SK-N-SH (cell line): ENCODE measurements around the gene FCRL6. TPM values are rescaled to one million over a fixed set of nuclear protein-coding genes. Genes with fewer than 3 reads are reported as not detected.

Source experiments
- CTCF ChIA-PET: fragments of 300-600, 350-600 bp; formaldehyde crosslinking; extraction: SDS; loops from one replicate; lab custom pipeline; 2021; lab: Yijun Ruan, JAX
- POLR2A ChIA-PET: fragments of 350-600 bp; sonication (Branson Sonifier 250); formaldehyde crosslinking; extraction: SDS; loops from one replicate; lab custom pipeline; 2020; ENCODE audit warnings: antibody characterized with exemption, inconsistent platforms; lab: Yijun Ruan, JAX
- DNase-seq: peaks from one replicate; pipeline ENCODE4 v3.0.0; 2012
- H2AFZ ChIP-seq: fragments of 200-600 bp; sonication (generic); 2 replicates; pipeline ENCODE4 v1.8.1; 2016; ENCODE audit warnings: antibody characterized with exemption, mild to moderate bottlenecking, low read depth
- H3F3A ChIP-seq: fragments of 200-600 bp; sonication (generic); replicated peaks from 2 replicates; pipeline ENCODE3; 2016; ENCODE audit warnings: antibody characterized with exemption, mild to moderate bottlenecking; ENCODE audit not compliant: insufficient read depth
- H3K27ac ChIP-seq, 2 experiments: fragments of 200-500 bp in 1 of 2; fragments of 200-600 bp in 1 of 2; sonication (Bioruptor generic) in 1 of 2; sonication (generic), shearing (Covaris generic) in 1 of 2; 2 replicates each; pipeline versions ENCODE4 v1.5.1 to v1.6.1; 2014 to 2016; ENCODE audit warnings: low read depth in 2 of 2, inconsistent platforms in 1 of 2, low read length in 1 of 2, mild to moderate bottlenecking in 1 of 2, mixed read lengths in 1 of 2
- H3K27me3 ChIP-seq: fragments of 200-600 bp; sonication (generic), shearing (Covaris generic); 2 replicates; pipeline ENCODE4 v1.6.1; 2016; ENCODE audit warnings: mixed run types; ENCODE audit not compliant: insufficient read depth
- H3K36me3 ChIP-seq, 2 experiments: fragments of 200-500 bp in 1 of 2; fragments of 200-600 bp in 1 of 2; sonication (Bioruptor generic) in 1 of 2; sonication (generic) in 1 of 2; replicated peaks in 1 of 2; 2 replicates each; pipeline versions ENCODE3 to v1.5.1; 2014 to 2016; ENCODE audit warnings: low read length in 1 of 2, mild to moderate bottlenecking in 1 of 2; ENCODE audit not compliant: insufficient read depth in 2 of 2, control insufficient read depth in 1 of 2
- H3K4me1 ChIP-seq, 2 experiments: fragments of 200-500 bp in 1 of 2; fragments of 200-600 bp in 1 of 2; sonication (Bioruptor generic) in 1 of 2; sonication (generic), shearing (Covaris generic) in 1 of 2; 2 replicates each; pipeline versions ENCODE4 v1.5.1 to v1.6.1; 2014 to 2016; ENCODE audit warnings: low read depth in 1 of 2, low read length in 1 of 2, mixed run types in 1 of 2; ENCODE audit not compliant: insufficient read depth in 2 of 2, control insufficient read depth in 1 of 2
- H3K4me2 ChIP-seq: fragments of 200-600 bp; sonication (generic), shearing (Covaris generic); 2 replicates; pipeline ENCODE4 v1.6.1; 2017; ENCODE audit warnings: mixed run types
- H3K4me3 ChIP-seq, 2 experiments: fragments of 200-500 bp in 1 of 2; fragments of 200-600 bp in 1 of 2; sonication (Bioruptor generic) in 1 of 2; sonication (generic), shearing (Covaris generic) in 1 of 2; 2 replicates each; pipeline versions ENCODE4 v1.5.1 to v1.8.1; 2014 to 2016; ENCODE audit warnings: low read depth in 2 of 2, inconsistent platforms in 1 of 2, low read length in 1 of 2, mild to moderate bottlenecking in 1 of 2, mixed read lengths in 1 of 2, moderate library complexity in 1 of 2
- H3K79me2 ChIP-seq: fragments of 200-600 bp; sonication (generic); 2 replicates; pipeline ENCODE4 v1.8.1; 2017; ENCODE audit warnings: mild to moderate bottlenecking; ENCODE audit not compliant: insufficient read depth
- H3K9ac ChIP-seq: fragments of 200-600 bp; sonication (generic); 2 replicates; pipeline ENCODE4 v1.6.1; 2017; ENCODE audit warnings: mixed run types
- H3K9me2 ChIP-seq: fragments of 200-600 bp; sonication (generic); 2 replicates; pipeline ENCODE4 v1.6.1; 2017; ENCODE audit warnings: mixed run types
- H3K9me3 ChIP-seq: fragments of 200-600 bp; sonication (generic); 2 replicates; pipeline ENCODE4 v1.6.1; 2017; ENCODE audit warnings: mixed run types, mild to moderate bottlenecking, moderate library complexity
- H4K20me1 ChIP-seq: fragments of 200-600 bp; sonication (generic); 2 replicates; pipeline ENCODE4 v1.6.1; 2017; ENCODE audit warnings: mild to moderate bottlenecking, mixed run types; ENCODE audit not compliant: insufficient read depth
- CHD2 ChIP-seq: fragments of 150-350 bp; IDR thresholded peaks from 2 replicates; pipeline ENCODE4 v1.6.1; 2018; ENCODE audit warnings: low read length; ENCODE audit not compliant: partially characterized antibody
- EZH2phosphoT487 ChIP-seq: fragments of 200-600 bp; sonication (generic); IDR thresholded peaks from 2 replicates; pipeline ENCODE4 v1.6.1; 2017; ENCODE audit warnings: low read depth, mixed run types, mild to moderate bottlenecking, antibody characterized with exemption, moderate library complexity, borderline replicate concordance
- FOXJ3 ChIP-seq: sonication (generic); formaldehyde crosslinking; IDR thresholded peaks from 2 replicates; pipeline ENCODE4 v1.5.1; 2020; ENCODE audit warnings: mild to moderate bottlenecking, missing genetic modification reagents
- FOXM1 ChIP-seq: IDR thresholded peaks from 2 replicates; pipeline ENCODE4 v1.4.0; 2012; ENCODE audit warnings: low read depth, mild to moderate bottlenecking
- GATA2 ChIP-seq: sonication (generic); formaldehyde crosslinking; IDR thresholded peaks from 2 replicates; pipeline ENCODE4 v1.5.0; 2020; ENCODE audit warnings: mild to moderate bottlenecking, missing genetic modification reagents
- JUND ChIP-seq: IDR thresholded peaks from 2 replicates; pipeline ENCODE4 v1.4.0; 2012
- NRF1 ChIP-seq: IDR thresholded peaks from 2 replicates; pipeline ENCODE4 v1.6.1; 2012; ENCODE audit warnings: low read depth, mild to moderate bottlenecking, low read length
- POLR2AphosphoS5 ChIP-seq: IDR thresholded peaks from 2 replicates; pipeline ENCODE4 v1.6.1; 2012; ENCODE audit warnings: low read depth, low read length
- RAD21 ChIP-seq: IDR thresholded peaks from 2 replicates; pipeline ENCODE4 v1.6.1; 2012; ENCODE audit warnings: mild to moderate bottlenecking, low read length
- RXRA ChIP-seq: IDR thresholded peaks from 2 replicates; pipeline ENCODE4 v1.4.0; 2012; ENCODE audit warnings: low read depth, mild to moderate bottlenecking, borderline replicate concordance
- TEAD4 ChIP-seq: IDR thresholded peaks from 2 replicates; pipeline ENCODE4 v1.4.0; 2012; ENCODE audit warnings: mild to moderate bottlenecking, borderline replicate concordance; ENCODE audit not compliant: insufficient read depth
- WGBS: methylation state at CpG from one replicate; pipeline ENCODE4 v1.1.6; 2017; ENCODE audit warnings: low lambda C conversion rate; 5-methylcytosine and 5-hydroxymethylcytosine counted together
- polyA plus RNA-seq, 3 experiments: library from polyadenylated mRNA; depleted of rRNA; stranded (reverse); fragments of >200 nt; gene quantifications; 2 replicates each; pipeline ENCODE4 v1.2.3, GENCODE V29; 2012
- TF ChIP-seq, protein P1 (sequence below): fragments of 150-350 bp; IDR thresholded peaks from 2 replicates; pipeline ENCODE4 v1.6.1; 2017; ENCODE audit warnings: antibody characterized with exemption, low read length, low read depth, borderline replicate concordance
- TF ChIP-seq, protein P2 (sequence below): fragments of 200-600 bp; sonication (generic); IDR thresholded peaks from 2 replicates; pipeline ENCODE4 v1.6.1; 2017; ENCODE audit warnings: antibody characterized with exemption, mild to moderate bottlenecking, moderate library complexity

FCRL6 gene
- polyA plus RNA-seq, 1 of the 3 experiments (the other 2 are of a cell fraction): not detected

DNA sequence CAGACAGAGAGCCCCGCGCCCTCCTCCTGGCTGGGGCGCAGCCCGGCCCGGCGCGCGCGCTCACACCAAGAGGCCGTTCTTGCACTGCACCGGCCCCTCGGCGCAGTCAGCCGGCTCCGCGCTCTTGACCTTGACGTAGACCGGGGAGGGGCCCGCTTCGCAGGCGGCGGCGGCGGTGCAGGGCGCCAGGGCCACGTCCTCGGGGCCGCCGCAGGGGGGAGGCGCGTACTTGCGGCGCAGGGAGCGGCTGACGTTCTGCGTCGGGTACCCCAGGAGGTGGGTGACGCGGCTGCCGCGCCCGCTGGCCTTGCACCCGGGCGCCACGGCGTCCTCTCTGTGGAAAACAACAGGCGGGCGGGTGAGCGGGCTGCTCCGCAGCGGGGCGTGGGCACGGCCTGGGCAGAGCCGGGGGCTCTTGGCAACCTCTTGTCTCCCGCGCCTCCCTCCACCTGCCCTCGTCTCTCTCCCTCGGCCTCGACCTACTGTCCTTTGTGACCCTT lies 52.6 kb downstream of the FCRL6 start:
- H2AFZ ChIP-seq: peak overlapping the region; percentile 19
- peak; percentile 88 for DNase-seq
- CTCF ChIA-PET: interaction anchor here (0.8 to 1.9 kb wide), 3 partner anchors 33 to 38 kb away, joined by 3 to 7 read pairs (median 4); no protein-coding TSS in a partner anchor
- TF ChIP-seq GATA2 (CRISPR knock-in tag) (no peak), RXRA (no peak), JUND (no peak), POLR2AphosphoS5 (no peak), EZH2phosphoT487 (no peak), CHD2 (no peak)
- TF ChIP-seq, protein P1, sequence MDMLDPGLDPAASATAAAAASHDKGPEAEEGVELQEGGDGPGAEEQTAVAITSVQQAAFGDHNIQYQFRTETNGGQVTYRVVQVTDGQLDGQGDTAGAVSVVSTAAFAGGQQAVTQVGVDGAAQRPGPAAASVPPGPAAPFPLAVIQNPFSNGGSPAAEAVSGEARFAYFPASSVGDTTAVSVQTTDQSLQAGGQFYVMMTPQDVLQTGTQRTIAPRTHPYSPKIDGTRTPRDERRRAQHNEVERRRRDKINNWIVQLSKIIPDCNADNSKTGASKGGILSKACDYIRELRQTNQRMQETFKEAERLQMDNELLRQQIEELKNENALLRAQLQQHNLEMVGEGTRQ: no peak
- H3F3A ChIP-seq: peaks cover 14% of the 10 kb centered on the region
- H3K27ac ChIP-seq: peak overlapping the region in 1 of 2 experiments; percentile 56; a peak in 2 of 4 replicates
- H3K9ac ChIP-seq: peak overlapping the region; percentile 59
- POLR2A ChIA-PET: no interaction called here
- no peaks in the 10 kb centered on the region for H3K9me3 ChIP-seq
- H3K36me3 ChIP-seq: no peaks in the 10 kb centered on the region
- H3K27me3 ChIP-seq: no peaks in the 10 kb centered on the region
- no peaks in the 10 kb centered on the region for H3K9me2 ChIP-seq
- H3K4me1 ChIP-seq: peaks cover 6 to 10% of the 10 kb centered on the region in 2 experiments; a peak in 2 of 4 replicates
- WGBS: 58% methylated on average over 6 of the region's 59 CpGs
- no peaks in the 10 kb centered on the region for H3K79me2 ChIP-seq
- no peaks in the 10 kb centered on the region for H4K20me1 ChIP-seq
- H3K4me3 ChIP-seq: peak overlapping the region; percentile 36 to 49; a peak in 2 of 4 replicates
- peak overlapping the region; percentile 71 for H3K4me2 ChIP-seq

DNA sequence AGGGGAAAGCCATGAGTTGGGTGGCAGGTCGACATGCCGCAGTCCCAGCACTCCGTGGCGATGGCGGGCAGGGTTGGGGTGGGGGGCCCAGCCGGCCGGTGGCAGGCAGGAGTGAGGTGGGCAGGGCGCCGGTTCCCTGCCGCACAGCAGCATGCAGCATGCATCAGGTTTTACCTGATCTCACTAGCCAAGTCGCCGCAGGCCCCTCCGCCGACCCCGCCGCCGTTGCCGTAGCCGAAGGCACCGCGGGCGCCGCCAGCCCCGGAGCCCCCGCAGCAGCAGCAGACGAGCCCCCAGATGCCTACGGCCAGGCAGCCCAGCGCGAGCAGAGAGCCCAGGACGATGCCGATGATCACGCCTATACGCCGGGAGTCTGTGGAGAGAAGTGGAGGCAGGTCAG lies 53.5 kb downstream of the FCRL6 start:
- H3K79me2 ChIP-seq: no peaks in the 10 kb centered on the region
- no peaks in the 10 kb centered on the region for H3K9me2 ChIP-seq
- H3K4me2 ChIP-seq: no peak overlapping the region
- no peaks in the 10 kb centered on the region for H3K27me3 ChIP-seq
- TF ChIP-seq POLR2AphosphoS5: no peak
- no peak for TF ChIP-seq FOXM1
- TF ChIP-seq RXRA: no peak
- no peak for TF ChIP-seq NRF1
- TF ChIP-seq FOXJ3 (CRISPR knock-in tag): no peak
- TF ChIP-seq TEAD4: no peak
- peaks cover 10 to 15% of the 10 kb centered on the region in 2 experiments; a peak in 2 of 4 replicates for H3K4me1 ChIP-seq
- no peaks in the 10 kb centered on the region for H3K9me3 ChIP-seq
- H3K4me3 ChIP-seq: no peak overlapping the region
- no peak overlapping the region for H2AFZ ChIP-seq
- POLR2A ChIA-PET: no interaction called here
- H3K36me3 ChIP-seq: no peaks in the 10 kb centered on the region
- CTCF ChIA-PET: no interaction called here
- H3K27ac ChIP-seq: no peak overlapping the region
- 97% methylated on average over 20 of the region's 34 CpGs for WGBS
- H3F3A ChIP-seq: peaks cover 14% of the 10 kb centered on the region
- no peaks in the 10 kb centered on the region for H4K20me1 ChIP-seq
- DNase-seq: no peak
- H3K9ac ChIP-seq: no peak overlapping the region

DNA sequence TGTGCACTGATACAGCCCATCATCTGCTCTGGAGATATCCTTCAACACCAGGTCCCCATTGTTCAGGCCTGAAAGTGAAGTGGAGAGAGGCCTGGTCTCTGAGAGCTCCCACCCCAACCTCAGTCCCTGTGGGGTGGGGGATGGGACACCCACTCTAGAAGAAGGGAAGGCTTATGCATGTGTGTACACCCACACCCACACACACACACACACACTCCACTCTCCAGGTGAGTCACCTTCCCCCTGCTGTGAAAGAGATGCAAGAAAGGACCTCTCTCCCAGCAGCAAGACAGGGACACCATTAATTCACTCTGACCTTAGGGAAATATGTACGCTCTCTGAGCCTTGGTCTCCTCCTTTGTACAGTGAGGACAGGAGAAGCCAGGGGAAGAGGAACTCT lies 54.4 kb downstream of the FCRL6 start:
- WGBS: 100% methylated on average over 1 of the region's 1 CpG
- H3K36me3 ChIP-seq: no peaks in the 10 kb centered on the region
- POLR2A ChIA-PET: no interaction called here
- no peak overlapping the region for H3K4me2 ChIP-seq
- TF ChIP-seq FOXM1 (no peak), RXRA (no peak), RAD21 (no peak)
- TF ChIP-seq, protein P2, sequence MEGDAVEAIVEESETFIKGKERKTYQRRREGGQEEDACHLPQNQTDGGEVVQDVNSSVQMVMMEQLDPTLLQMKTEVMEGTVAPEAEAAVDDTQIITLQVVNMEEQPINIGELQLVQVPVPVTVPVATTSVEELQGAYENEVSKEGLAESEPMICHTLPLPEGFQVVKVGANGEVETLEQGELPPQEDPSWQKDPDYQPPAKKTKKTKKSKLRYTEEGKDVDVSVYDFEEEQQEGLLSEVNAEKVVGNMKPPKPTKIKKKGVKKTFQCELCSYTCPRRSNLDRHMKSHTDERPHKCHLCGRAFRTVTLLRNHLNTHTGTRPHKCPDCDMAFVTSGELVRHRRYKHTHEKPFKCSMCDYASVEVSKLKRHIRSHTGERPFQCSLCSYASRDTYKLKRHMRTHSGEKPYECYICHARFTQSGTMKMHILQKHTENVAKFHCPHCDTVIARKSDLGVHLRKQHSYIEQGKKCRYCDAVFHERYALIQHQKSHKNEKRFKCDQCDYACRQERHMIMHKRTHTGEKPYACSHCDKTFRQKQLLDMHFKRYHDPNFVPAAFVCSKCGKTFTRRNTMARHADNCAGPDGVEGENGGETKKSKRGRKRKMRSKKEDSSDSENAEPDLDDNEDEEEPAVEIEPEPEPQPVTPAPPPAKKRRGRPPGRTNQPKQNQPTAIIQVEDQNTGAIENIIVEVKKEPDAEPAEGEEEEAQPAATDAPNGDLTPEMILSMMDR: no peak
- DNase-seq: no peak
- H3K79me2 ChIP-seq: no peaks in the 10 kb centered on the region
- no peak overlapping the region for H3K4me3 ChIP-seq
- no peak overlapping the region for H3K27ac ChIP-seq
- H2AFZ ChIP-seq: no peak overlapping the region
- H3K9me2 ChIP-seq: no peaks in the 10 kb centered on the region
- H3K9ac ChIP-seq: no peak overlapping the region
- peaks cover 10 to 16% of the 10 kb centered on the region in 2 experiments; a peak in 2 of 4 replicates for H3K4me1 ChIP-seq
- H3K9me3 ChIP-seq: no peaks in the 10 kb centered on the region
- no peaks in the 10 kb centered on the region for H3K27me3 ChIP-seq
- CTCF ChIA-PET: interaction anchor here (0.9 to 2.6 kb wide), 3 partner anchors 35 to 79 kb away, joined by 3 to 9 read pairs (median 3); no protein-coding TSS in a partner anchor
- H3F3A ChIP-seq: peaks cover 14% of the 10 kb centered on the region
- H4K20me1 ChIP-seq: no peaks in the 10 kb centered on the region
